Adrenal gland (tissue), 12 donors: ENCODE results near the gene B3GALT2. TPM values are rescaled to one million over a fixed set of nuclear protein-coding genes. Genes with fewer than 3 reads are reported as not detected.

Experiments
- DNase-seq, 7 donors: peaks; one replicate each; pipeline ENCODE4 v3.0.0-alpha.2; 2019 to 2020
- H3K27ac ChIP-seq, 5 donors: fragments of 200-600 bp; sonication (generic) in 4 of 5; 1 replicate in 3 of 5; 2 replicates in 2 of 5; pipeline versions ENCODE4 v1.5.1 to v1.8.0; 2016 to 2020; ENCODE audit warnings: mild to moderate bottlenecking in 1 of 5
- H3K27me3 ChIP-seq: fragments of 200-600 bp; 2 replicates; pipeline ENCODE4 v1.8.0; 2021
- H3K36me3 ChIP-seq, 2 donors: fragments of 200-600 bp; replicated peaks in 1 of 2; 1 replicate in 1 of 2; 2 replicates in 1 of 2; pipeline versions ENCODE4 v1.5.1 to v1.8.0; 2018 to 2022
- H3K4me1 ChIP-seq, 2 donors: fragments of 200-600 bp; replicated peaks in 1 of 2; 1 replicate in 1 of 2; 2 replicates in 1 of 2; pipeline versions ENCODE4 v1.5.1 to v1.8.0; 2018 to 2021
- H3K4me3 ChIP-seq, 4 donors: fragments of 200-600 bp; sonication (generic) in 3 of 4; one replicate each; pipeline ENCODE4 v1.5.1; 2016 to 2018
- H3K9me3 ChIP-seq, 3 donors: fragments of 200-600 bp; sonication (generic) in 1 of 3; replicated peaks in 1 of 3; 1 replicate in 2 of 3; 2 replicates in 1 of 3; pipeline versions ENCODE4 v1.5.1 to v1.8.0; 2016 to 2021
- POLR2A ChIP-seq, 2 donors: fragments of 450-650 bp; IDR thresholded peaks; one replicate each; pipeline ENCODE4 v1.6.1; 2017; ENCODE audit warnings: antibody characterized with exemption in 2 of 2, mild to moderate bottlenecking in 2 of 2, moderate library complexity in 1 of 2
- WGBS, 4 donors: extraction: QIAGEN DNeasy Blood & Tissue Kit in 2 of 4; methylation state at CpG; one replicate each; pipeline versions ENCODE4 v1.1.5 to v1.1.7; 2013 to 2017; 5-methylcytosine and 5-hydroxymethylcytosine counted together
- intact Hi-C, 2 donors: fragments of 100-400 bp; cut with DNase I; formaldehyde crosslinking; loops; one replicate each; pipeline versions ENCODE4 v1.14.1 to v1.15.0; 2022 to 2023
- polyA plus RNA-seq, 3 donors: library from polyadenylated mRNA; stranded (reverse); fragments of 200-250 nt in 2 of 3; fragments of 350-450 nt in 1 of 3; fragmentation: Illumina TruSeq in 1 of 3; extraction: RNeasy Lipid Tissue Mini Kit (QIAGEN cat#74804) in 1 of 3; gene quantifications; one replicate each; pipeline ENCODE4 v1.2.3, GENCODE V29; 2013 to 2014
- total RNA-seq, 9 donors: library from RNA; depleted of rRNA in 4 of 9; stranded (reverse); fragments of >200 nt in 4 of 9; fragments of 120-200 nt in 1 of 9; fragmentation: NEBNext Ultra II Directional in 1 of 9; extraction: Animal tissue kit (Norgen Biotek cat#: 25700) in 1 of 9; gene quantifications; one replicate each; pipeline versions ENCODE4 v1.1.0 to v1.2.4, GENCODE V29; 2013 to 2023
- TF ChIP-seq, protein P1 (sequence below), 6 experiments: fragments of 450-650 bp in 4 of 6; fragments of 200-600 bp in 2 of 6; sonication (generic) in 1 of 6; IDR thresholded peaks; 1 replicate in 5 of 6; 2 replicates in 1 of 6; pipeline versions ENCODE4 v1.5.1 to v1.8.0; 2016 to 2021; ENCODE audit warnings: antibody characterized with exemption in 6 of 6, mild to moderate bottlenecking in 2 of 6, moderate library complexity in 1 of 6
- donor health status: healthy with polysubstance abuse.
- donor health status: Bipolar disorder and iron deficiency.
- donor health status: DM: yes; HTN: yes; CAD: no.
- donor health status: DM: no; HTN: no; CAD: no.
- donor health status: DM: no; HTN: no; CAD: no.
- donor health status: DM: yes; HTN: yes; CAD: no.

B3GALT2 gene
- total and polyA plus RNA-seq, 12 donors, result 0.21 to 6.3 (median 0.99) TPM

DNA sequence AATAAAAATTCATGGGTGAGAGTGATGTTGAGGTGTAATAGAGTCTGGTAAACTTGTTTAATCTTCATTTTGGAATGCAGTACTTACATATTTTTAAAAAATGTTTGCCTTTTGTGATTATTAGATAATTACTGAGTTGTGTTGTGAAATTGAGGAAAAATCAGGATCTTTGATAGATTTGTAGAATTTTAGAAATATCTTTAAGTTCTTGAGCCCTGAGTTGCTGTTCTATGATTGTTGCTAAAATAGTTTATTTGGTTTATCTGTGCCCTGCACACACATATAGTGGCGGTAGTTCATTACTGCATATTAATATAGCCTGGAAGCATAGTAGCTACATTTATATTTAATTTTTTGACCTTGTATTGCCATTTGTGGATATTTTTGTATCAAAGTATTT, 1.6 kb downstream of the B3GALT2 start:
- H3K36me3 ChIP-seq, result no peaks in the 10 kb centered on the region
- H3K9me3 ChIP-seq, result no peaks in the 10 kb centered on the region
- no peak overlapping the region for H3K27ac ChIP-seq
- H3K4me3 ChIP-seq, result no peak overlapping the region
- H3K4me1 ChIP-seq, result peaks cover 3 to 73% of the 10 kb centered on the region in 2 donors
- no peak for DNase-seq
- intact Hi-C loops, result loop anchor here in 1 of 2 donors (10.0 kb wide), 1 partner anchor 1110 kb away; no protein-coding TSS in a partner anchor
- TF ChIP-seq POLR2A (IDR thresholded peaks at IDR 0.05), result no peak
- TF ChIP-seq, protein P1, sequence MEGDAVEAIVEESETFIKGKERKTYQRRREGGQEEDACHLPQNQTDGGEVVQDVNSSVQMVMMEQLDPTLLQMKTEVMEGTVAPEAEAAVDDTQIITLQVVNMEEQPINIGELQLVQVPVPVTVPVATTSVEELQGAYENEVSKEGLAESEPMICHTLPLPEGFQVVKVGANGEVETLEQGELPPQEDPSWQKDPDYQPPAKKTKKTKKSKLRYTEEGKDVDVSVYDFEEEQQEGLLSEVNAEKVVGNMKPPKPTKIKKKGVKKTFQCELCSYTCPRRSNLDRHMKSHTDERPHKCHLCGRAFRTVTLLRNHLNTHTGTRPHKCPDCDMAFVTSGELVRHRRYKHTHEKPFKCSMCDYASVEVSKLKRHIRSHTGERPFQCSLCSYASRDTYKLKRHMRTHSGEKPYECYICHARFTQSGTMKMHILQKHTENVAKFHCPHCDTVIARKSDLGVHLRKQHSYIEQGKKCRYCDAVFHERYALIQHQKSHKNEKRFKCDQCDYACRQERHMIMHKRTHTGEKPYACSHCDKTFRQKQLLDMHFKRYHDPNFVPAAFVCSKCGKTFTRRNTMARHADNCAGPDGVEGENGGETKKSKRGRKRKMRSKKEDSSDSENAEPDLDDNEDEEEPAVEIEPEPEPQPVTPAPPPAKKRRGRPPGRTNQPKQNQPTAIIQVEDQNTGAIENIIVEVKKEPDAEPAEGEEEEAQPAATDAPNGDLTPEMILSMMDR (IDR thresholded peaks at IDR 0.05), result no peak
- WGBS, 4 donors, result 83 to 90% (median 86%) methylated on average over 1 of the region's 1 CpG
- no peaks in the 10 kb centered on the region for H3K27me3 ChIP-seq

DNA sequence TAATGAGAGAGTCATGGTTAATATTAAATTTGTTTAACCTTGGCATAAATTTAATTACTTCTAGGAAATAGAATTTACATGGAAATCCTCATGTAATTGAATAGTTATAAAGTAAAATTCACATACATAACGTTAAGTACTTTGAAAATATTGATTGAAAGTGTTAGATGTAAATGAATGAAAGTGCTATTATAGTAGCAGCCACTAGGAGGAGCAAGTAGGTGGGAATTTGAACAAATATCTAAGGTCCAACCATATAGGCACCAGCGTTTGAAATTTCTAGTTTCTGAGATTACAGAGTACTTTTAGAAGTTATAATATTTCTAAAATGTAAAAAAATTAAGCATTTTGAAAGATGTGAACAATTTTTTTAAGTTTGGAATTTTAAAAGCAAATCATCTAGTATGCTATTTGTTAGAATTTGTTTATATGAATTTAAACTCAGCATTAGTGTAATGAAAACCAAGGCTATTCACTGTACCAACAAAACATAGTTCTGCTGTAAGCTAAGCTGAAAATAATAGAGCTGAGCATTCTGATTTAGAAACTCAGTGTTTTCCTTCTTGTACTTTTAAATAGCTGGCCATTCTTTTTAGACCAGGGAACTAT, 3.3 kb downstream of the B3GALT2 start:
- Histone ChIP-seq H3K4me1 (peaks cover 0 to 67% of the 10 kb centered on the region in 2 donors), H3K27ac (no peak overlapping the region), H3K36me3 (no peaks in the 10 kb centered on the region), H3K4me3 (no peak overlapping the region), H3K9me3 (no peaks in the 10 kb centered on the region), H3K27me3 (no peaks in the 10 kb centered on the region)
- intact Hi-C loops, result loop anchor here in 1 of 2 donors (10.0 kb wide), 1 partner anchor 1112 kb away; no protein-coding TSS in a partner anchor
- WGBS, 4 donors, result 0 to 3% (median 1%) methylated on average over 2 of the region's 2 CpGs
- DNase-seq, result no peak
- TF ChIP-seq, protein P1 (IDR thresholded peaks at IDR 0.05), result peak; percentile 54 to 87 (median 76)
- TF ChIP-seq POLR2A (IDR thresholded peaks at IDR 0.05), result no peak

DNA sequence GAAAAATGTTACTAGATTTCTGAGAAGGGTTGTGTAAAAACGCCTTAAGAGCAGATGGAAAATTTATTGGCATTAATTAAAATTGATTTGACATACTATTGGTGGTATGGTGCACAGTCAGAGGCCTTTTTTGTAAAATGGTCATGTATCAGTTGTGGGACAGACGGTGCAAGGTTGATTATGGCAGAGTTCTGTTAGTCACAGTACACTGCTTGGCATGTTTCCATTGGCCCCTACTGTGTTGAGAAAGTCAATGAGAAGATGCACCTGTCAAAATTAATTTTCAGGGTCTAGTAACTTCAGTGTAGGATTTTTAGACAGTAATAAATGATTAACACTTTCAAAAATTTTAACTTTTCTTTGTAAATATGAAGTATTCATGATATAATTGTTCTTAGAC, 4.4 kb downstream of the B3GALT2 start:
- Histone ChIP-seq H3K4me1 (peaks cover 0 to 59% of the 10 kb centered on the region in 2 donors), H3K27me3 (no peaks in the 10 kb centered on the region), H3K9me3 (no peaks in the 10 kb centered on the region), H3K36me3 (no peaks in the 10 kb centered on the region), H3K27ac (no peak overlapping the region), H3K4me3 (no peak overlapping the region)
- intact Hi-C loops, result loop anchor here in 1 of 2 donors (10.0 kb wide), 1 partner anchor 1113 kb away; no protein-coding TSS in a partner anchor
- 56 to 65% (median 57%) methylated on average over 2 of the region's 2 CpGs for WGBS, 4 donors
- TF ChIP-seq, protein P1 (IDR thresholded peaks at IDR 0.05), result no peak
- TF ChIP-seq POLR2A (IDR thresholded peaks at IDR 0.05), result no peak
- no peak for DNase-seq

DNA sequence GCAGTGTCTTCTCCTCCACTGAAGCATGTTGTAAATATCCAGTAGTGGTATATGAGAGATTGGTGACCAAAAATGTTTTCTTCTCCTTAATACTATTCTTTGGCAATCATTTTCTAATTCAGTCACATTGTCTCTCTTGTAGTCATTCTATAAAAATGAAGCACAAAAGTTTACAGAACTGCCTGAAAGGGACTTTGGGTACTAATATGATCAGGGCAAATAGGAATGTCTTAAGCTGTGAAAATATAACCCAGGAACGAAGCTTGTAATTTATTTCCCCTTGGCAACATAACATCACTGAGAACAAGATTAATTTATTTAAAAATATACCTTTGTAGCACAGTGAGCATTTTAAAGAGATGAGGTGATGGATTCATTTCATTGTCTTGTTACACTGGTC, 4.9 kb downstream of the B3GALT2 start:
- H3K27me3 ChIP-seq, result no peaks in the 10 kb centered on the region
- 39 to 60% (median 48%) methylated on average over 1 of the region's 1 CpG for WGBS, 4 donors
- intact Hi-C loops, result loop anchor here in 1 of 2 donors (10.0 kb wide), 1 partner anchor 1113 kb away; no protein-coding TSS in a partner anchor
- DNase-seq, result no peak
- TF ChIP-seq, protein P1 (IDR thresholded peaks at IDR 0.05), result no peak
- no peak for TF ChIP-seq POLR2A (IDR thresholded peaks at IDR 0.05)
- H3K9me3 ChIP-seq, result no peaks in the 10 kb centered on the region
- no peak overlapping the region for H3K27ac ChIP-seq
- peaks cover 0 to 54% of the 10 kb centered on the region in 2 donors for H3K4me1 ChIP-seq
- no peaks in the 10 kb centered on the region for H3K36me3 ChIP-seq
- H3K4me3 ChIP-seq, result no peak overlapping the region
